GOT3 (cell line): ENCODE data around the gene PI4KA.
"Not testable (repeated sequence)": the region's sequence is repeated elsewhere in the genome, so short reads cannot be mapped to it uniquely, and the experiment has no call there.

Source experiments
- DNase-seq: peaks from one replicate; lab custom pipeline; 2025; ENCODE audit warnings: mixed read lengths; lab: John Stamatoyannopoulos, UW

PI4KA gene

GRCh38 chr22:20663137-20663828 is 195.3 kb downstream of the PI4KA start:
- DNase-seq, result no peak

GRCh38 chr22:20662524-20663036 is 196.0 kb downstream of the PI4KA start:
- not testable (repeated sequence) for DNase-seq

DNA sequence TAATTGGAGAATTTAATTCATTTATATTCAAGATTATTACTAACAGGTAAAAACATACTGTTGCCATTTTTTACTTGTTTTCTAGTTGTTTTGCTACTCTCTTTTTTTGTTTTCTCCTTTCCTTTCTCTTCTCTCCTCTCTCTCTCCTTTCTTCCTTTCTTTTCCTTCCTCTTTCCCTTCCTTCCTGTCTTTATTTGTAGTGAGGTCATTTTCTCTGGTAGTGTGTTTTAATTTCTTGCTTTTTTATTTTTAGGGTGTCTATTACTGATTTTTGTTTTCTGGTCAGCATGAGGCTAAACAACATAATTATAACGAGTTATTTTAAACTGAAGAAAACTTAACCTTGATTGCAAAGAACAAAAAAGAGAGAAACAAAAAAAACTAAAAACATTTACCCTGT is 197.1 kb downstream of the PI4KA start:
- DNase-seq, result no peak

- no peak for DNase-seq
Measured at GRCh38 chr22:20660441-20661054, 198.1 kb downstream of the PI4KA start.

- DNase-seq, result no peak
Measured at GRCh38 chr22:20659920-20660319, 198.7 kb downstream of the PI4KA start.

DNA sequence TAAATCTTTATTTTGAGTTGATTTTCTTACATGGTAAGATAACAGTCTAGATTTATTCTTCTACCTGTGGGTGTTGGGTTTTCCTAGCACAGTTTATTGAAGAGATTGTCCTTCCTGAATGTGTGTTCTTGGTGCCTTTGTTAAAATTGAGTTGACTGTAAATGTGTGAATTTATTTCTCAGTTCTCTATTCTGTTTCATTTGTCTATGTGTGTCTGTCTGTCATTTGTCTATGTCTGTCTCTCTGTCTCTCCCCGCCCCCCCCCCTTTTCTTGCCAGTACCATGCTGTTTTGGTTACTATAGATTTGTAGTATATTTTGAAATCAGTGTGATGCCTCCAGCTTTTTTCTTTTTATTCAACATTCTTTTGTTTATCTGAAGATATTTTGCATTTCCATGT is 199.4 kb downstream of the PI4KA start:
- no peak for DNase-seq

DNA sequence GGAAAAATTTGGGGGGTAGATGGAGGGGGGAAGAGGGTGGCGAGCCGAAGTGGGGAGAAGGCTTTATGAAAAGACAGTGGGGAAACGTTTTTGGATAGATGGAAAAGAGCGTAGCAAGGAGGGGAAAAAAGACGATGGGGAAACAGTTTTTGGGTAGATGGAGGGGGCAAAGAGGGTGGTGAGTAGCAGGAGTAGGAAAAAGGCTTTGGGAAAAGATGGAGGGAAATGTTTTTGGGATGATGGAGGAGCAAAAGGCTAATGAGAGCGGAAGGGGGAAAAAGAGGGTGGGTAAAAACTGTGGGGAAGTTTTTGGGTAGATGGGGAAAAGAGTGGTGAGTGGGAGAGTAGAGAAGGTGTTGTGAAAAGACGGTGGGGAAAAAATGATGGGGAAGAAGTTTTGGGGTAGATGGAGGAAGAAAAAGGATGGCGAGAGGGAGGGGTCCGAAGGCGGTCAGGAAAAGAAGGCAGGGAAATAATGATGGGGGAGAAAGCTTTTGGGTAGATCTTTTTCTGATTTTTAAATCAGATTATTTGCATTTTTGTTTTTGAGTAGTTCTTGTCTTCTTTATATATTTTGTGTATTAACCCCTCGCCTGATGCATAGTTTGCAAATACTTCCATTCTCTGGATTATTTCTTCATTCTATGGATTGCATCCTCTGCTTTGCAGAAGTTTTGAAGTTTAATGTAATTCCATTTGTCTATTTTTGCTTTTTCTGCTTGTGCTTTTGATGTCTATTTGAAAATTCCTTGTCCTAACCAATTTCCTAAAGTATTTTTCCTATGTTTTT is 200.0 kb downstream of the PI4KA start:
- no peak for DNase-seq

- DNase-seq, result no peak
Measured at GRCh38 chr22:20657963-20658362, 200.6 kb downstream of the PI4KA start.
